IMR-90 (cell line): ENCODE measurements around the gene MSI2.

Experiments
- CHD1 ChIP-seq: IDR thresholded peaks from 2 replicates; pipeline ENCODE4 v1.6.1; 2012; ENCODE audit warnings: low read depth, low read length, improper control_type of control experiment
- CTCF ChIP-seq: conservative IDR thresholded peaks from 2 replicates; pipeline ENCODE4 v1.5.1; 2012; ENCODE audit warnings: mild to moderate bottlenecking, low read depth, low read length, improper control_type of control experiment
- MAFK ChIP-seq: IDR thresholded peaks from 2 replicates; pipeline ENCODE4 v1.6.1; 2012; ENCODE audit warnings: low read depth, low read length, improper control_type of control experiment
- MXI1 ChIP-seq: IDR thresholded peaks from 2 replicates; pipeline ENCODE4 v1.6.1; 2012; ENCODE audit warnings: low read depth, mild to moderate bottlenecking, low read length, moderate library complexity, borderline replicate concordance
- POLR2A ChIP-seq: IDR thresholded peaks from 2 replicates; pipeline ENCODE4 v1.6.1; 2012; ENCODE audit warnings: mild to moderate bottlenecking, low read depth, low read length
- RAD21 ChIP-seq: IDR thresholded peaks from 2 replicates; pipeline ENCODE4 v1.6.1; 2012; ENCODE audit warnings: low read length, improper control_type of control experiment
- USF2 ChIP-seq: fragments of 150-350 bp; IDR thresholded peaks from 2 replicates; pipeline ENCODE4 v1.6.1; 2017; ENCODE audit warnings: mild to moderate bottlenecking, antibody characterized with exemption, low read length, low read depth

GRCh38 chr17:57701124-57701523 is 444.8 kb downstream of the MSI2 start:
- TF ChIP-seq CTCF (no peak), POLR2A (no peak), MXI1 (no peak), USF2 (no peak), CHD1 (no peak), MAFK (no peak), RAD21 (no peak)
